ENCODE results near the gene KLHL20.

DNA sequence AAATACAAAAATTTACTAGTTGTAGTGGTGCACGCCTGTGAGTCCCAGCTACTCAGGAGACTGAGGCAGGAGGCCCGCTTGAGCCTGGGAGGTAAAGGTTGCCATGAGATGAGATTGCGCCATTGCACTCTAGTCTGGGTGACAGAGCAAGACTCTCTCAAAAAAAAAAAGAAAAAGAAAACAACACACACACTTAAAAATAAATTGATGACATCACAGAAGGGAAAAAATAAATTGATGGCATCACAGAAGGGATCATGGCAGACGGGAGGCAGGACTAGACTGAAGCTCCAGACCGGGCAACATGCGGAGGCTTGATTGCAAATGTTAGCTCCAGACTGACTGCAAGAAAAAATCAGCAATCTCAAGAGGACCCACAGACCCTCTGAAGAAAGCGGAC lies 43.3 kb downstream of the KLHL20 start:
- TF ChIP-seq CTCF (conservative IDR thresholded peaks at IDR 0.05; ENCODE audit: low read depth, low read length): no peak
- TF ChIP-seq EZH2 (IDR thresholded peaks at IDR 0.05; ENCODE audit: borderline replicate concordance, low read depth, low read length, poor library complexity, severe bottlenecking): no peak
